SH-SY5Y (cell line): ENCODE results near the gene SECISBP2L.

ENCODE experiments used
- GATA2 ChIP-seq: IDR thresholded peaks from 2 replicates; pipeline ENCODE4 v1.6.1; 2011; ENCODE audit warnings: mild to moderate bottlenecking, low read depth, low read length
- GATA3 ChIP-seq: IDR thresholded peaks from 2 replicates; pipeline ENCODE4 v1.6.1; 2011; ENCODE audit warnings: low read depth, mild to moderate bottlenecking, low read length, moderate library complexity

GRCh38 chr15:49042165-49042564, 4.1 kb downstream of the SECISBP2L start:
- TF ChIP-seq GATA2 (no peak), GATA3 (no peak)
